Measurements from ENCODE around the gene PIK3C2G.

Gene PIK3C2G

GRCh38 chr12:18411453-18411852 lies 150.1 kb downstream of the PIK3C2G start:
- ATAC-seq, result no peak

GRCh38 chr12:18414671-18415070 lies 153.4 kb downstream of the PIK3C2G start:
- ATAC-seq, result no peak
- TF ChIP-seq, protein P1, sequence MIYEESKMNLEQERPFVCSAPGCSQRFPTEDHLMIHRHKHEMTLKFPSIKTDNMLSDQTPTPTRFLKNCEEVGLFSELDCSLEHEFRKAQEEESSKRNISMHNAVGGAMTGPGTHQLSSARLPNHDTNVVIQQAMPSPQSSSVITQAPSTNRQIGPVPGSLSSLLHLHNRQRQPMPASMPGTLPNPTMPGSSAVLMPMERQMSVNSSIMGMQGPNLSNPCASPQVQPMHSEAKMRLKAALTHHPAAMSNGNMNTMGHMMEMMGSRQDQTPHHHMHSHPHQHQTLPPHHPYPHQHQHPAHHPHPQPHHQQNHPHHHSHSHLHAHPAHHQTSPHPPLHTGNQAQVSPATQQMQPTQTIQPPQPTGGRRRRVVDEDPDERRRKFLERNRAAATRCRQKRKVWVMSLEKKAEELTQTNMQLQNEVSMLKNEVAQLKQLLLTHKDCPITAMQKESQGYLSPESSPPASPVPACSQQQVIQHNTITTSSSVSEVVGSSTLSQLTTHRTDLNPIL (CRISPR knock-in tag; IDR thresholded peaks at IDR 0.05; ENCODE audit: low read depth), result no peak
- no peak for TF ChIP-seq PPARA (CRISPR knock-in tag; IDR thresholded peaks at IDR 0.05; ENCODE audit: borderline replicate concordance)
- TF ChIP-seq ESRRG (CRISPR knock-in tag; IDR thresholded peaks at IDR 0.05), result no peak
- no peak for TF ChIP-seq ZC3H10 (CRISPR knock-in tag; IDR thresholded peaks at IDR 0.05)
- no peak for TF ChIP-seq ZNF70 (CRISPR knock-in tag; IDR thresholded peaks at IDR 0.05)
- no peak for TF ChIP-seq BACH2 (CRISPR knock-in tag; IDR thresholded peaks at IDR 0.05; ENCODE audit: borderline replicate concordance)
- no peak for TF ChIP-seq CSDC2 (CRISPR knock-in tag; IDR thresholded peaks at IDR 0.05)
- TF ChIP-seq SNAI2 (CRISPR knock-in tag; IDR thresholded peaks at IDR 0.05), result no peak
- no peak for TF ChIP-seq ZNF565 (CRISPR knock-in tag; conservative IDR thresholded peaks at IDR 0.05; ENCODE audit: low read depth)
- no peak for TF ChIP-seq RARB (CRISPR knock-in tag; IDR thresholded peaks at IDR 0.05)
- TF ChIP-seq TSHZ2 (CRISPR knock-in tag; IDR thresholded peaks at IDR 0.05), result no peak
- TF ChIP-seq ARNTL (CRISPR knock-in tag; IDR thresholded peaks at IDR 0.05; ENCODE audit: borderline replicate concordance, low read depth), result no peak
- TF ChIP-seq PATZ1 (CRISPR knock-in tag; IDR thresholded peaks at IDR 0.05; ENCODE audit: borderline replicate concordance), result no peak
- no peak for TF ChIP-seq ZFP30 (CRISPR knock-in tag; IDR thresholded peaks at IDR 0.05)

More at GRCh38 chr12:18411453-18411852, 150.1 kb downstream of the PIK3C2G start:
- TF ChIP-seq, protein P1 (CRISPR knock-in tag; IDR thresholded peaks at IDR 0.05; ENCODE audit: low read depth), result no peak
- no peak for TF ChIP-seq RARB (CRISPR knock-in tag; IDR thresholded peaks at IDR 0.05)
- TF ChIP-seq CSDC2 (CRISPR knock-in tag; IDR thresholded peaks at IDR 0.05), result no peak

GRCh38 chr12:18415227-18415626 lies 153.9 kb downstream of the PIK3C2G start:
- no peak; the same call in 2 of the 3 replicates for ATAC-seq
- TF ChIP-seq PATZ1 (CRISPR knock-in tag; IDR thresholded peaks at IDR 0.05; ENCODE audit: borderline replicate concordance) (no peak), ZNF8 (CRISPR knock-in tag; IDR thresholded peaks at IDR 0.05) (no peak), ZNF565 (CRISPR knock-in tag; conservative IDR thresholded peaks at IDR 0.05; ENCODE audit: low read depth) (no peak), ARNTL (CRISPR knock-in tag; IDR thresholded peaks at IDR 0.05; ENCODE audit: borderline replicate concordance, low read depth) (no peak), CSDC2 (CRISPR knock-in tag; IDR thresholded peaks at IDR 0.05) (no peak), ZNF70 (CRISPR knock-in tag; IDR thresholded peaks at IDR 0.05) (no peak), ISL1 (CRISPR knock-in tag; IDR thresholded peaks at IDR 0.05) (no peak), TOX (CRISPR knock-in tag; IDR thresholded peaks at IDR 0.05; ENCODE audit: borderline replicate concordance) (no peak), ZFP3 (CRISPR knock-in tag; IDR thresholded peaks at IDR 0.05) (no peak), BACH2 (CRISPR knock-in tag; IDR thresholded peaks at IDR 0.05; ENCODE audit: borderline replicate concordance) (no peak), TSHZ2 (CRISPR knock-in tag; IDR thresholded peaks at IDR 0.05) (no peak), PPARA (CRISPR knock-in tag; IDR thresholded peaks at IDR 0.05; ENCODE audit: borderline replicate concordance) (no peak), ESRRG (CRISPR knock-in tag; IDR thresholded peaks at IDR 0.05) (no peak), SNAI2 (CRISPR knock-in tag; IDR thresholded peaks at IDR 0.05) (no peak)
- TF ChIP-seq, protein P2, sequence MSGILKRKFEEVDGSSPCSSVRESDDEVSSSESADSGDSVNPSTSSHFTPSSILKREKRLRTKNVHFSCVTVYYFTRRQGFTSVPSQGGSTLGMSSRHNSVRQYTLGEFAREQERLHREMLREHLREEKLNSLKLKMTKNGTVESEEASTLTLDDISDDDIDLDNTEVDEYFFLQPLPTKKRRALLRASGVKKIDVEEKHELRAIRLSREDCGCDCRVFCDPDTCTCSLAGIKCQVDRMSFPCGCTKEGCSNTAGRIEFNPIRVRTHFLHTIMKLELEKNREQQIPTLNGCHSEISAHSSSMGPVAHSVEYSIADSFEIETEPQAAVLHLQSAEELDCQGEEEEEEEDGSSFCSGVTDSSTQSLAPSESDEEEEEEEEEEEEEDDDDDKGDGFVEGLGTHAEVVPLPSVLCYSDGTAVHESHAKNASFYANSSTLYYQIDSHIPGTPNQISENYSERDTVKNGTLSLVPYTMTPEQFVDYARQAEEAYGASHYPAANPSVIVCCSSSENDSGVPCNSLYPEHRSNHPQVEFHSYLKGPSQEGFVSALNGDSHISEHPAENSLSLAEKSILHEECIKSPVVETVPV (CRISPR knock-in tag; IDR thresholded peaks at IDR 0.05), result no peak
- TF ChIP-seq, protein P3, sequence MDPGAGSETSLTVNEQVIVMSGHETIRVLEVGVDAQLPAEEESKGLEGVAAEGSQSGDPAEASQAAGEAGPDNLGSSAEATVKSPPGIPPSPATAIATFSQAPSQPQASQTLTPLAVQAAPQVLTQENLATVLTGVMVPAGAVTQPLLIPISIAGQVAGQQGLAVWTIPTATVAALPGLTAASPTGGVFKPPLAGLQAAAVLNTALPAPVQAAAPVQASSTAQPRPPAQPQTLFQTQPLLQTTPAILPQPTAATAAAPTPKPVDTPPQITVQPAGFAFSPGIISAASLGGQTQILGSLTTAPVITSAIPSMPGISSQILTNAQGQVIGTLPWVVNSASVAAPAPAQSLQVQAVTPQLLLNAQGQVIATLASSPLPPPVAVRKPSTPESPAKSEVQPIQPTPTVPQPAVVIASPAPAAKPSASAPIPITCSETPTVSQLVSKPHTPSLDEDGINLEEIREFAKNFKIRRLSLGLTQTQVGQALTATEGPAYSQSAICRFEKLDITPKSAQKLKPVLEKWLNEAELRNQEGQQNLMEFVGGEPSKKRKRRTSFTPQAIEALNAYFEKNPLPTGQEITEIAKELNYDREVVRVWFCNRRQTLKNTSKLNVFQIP (CRISPR knock-in tag; IDR thresholded peaks at IDR 0.05; ENCODE audit: borderline replicate concordance, low read depth), result no peak

Data from SK-N-SH treated with all-trans-retinoic acid at 6 μM for 48 hours (cell line).